ENCODE measurements around the gene PRB2. TPM values are rescaled to one million over a fixed set of nuclear protein-coding genes. Genes with fewer than 3 reads are reported as not detected.

Gene PRB2
- total and polyA plus RNA-seq, 2 experiments from 2014 or later = not detected

- TF ChIP-seq CREB1 (CRISPR knock-in tag; IDR thresholded peaks at IDR 0.05; ENCODE audit: low read depth) (no peak), JUNB (IDR thresholded peaks at IDR 0.05; ENCODE audit: unreplicated experiment) (no peak), STAT1 (IDR thresholded peaks at IDR 0.05; ENCODE audit: unreplicated experiment) (no peak), POLR2AphosphoS5 (IDR thresholded peaks at IDR 0.05; ENCODE audit: low read depth) (no peak)
Measured at GRCh38 chr12:11437966-11438365, 42.6 kb upstream of the PRB2 start (continued).

- Histone ChIP-seq H3F3A (replicated peaks; ENCODE audit: low read depth) (no peaks in the 10 kb centered on the region), H3K27me3 (ENCODE audit: insufficient read depth) (no peaks in the 10 kb centered on the region), H3K4me2 (no peak overlapping the region), H3K27ac (ENCODE audit: low read depth) (no peak overlapping the region), H2AFZ (peak overlapping the region; percentile 47; the same call in 1 of the 2 replicates), H4K20me1 (replicated peaks; ENCODE audit: insufficient read depth) (no peaks in the 10 kb centered on the region), H3K36me3 (ENCODE audit: insufficient read depth) (no peaks in the 10 kb centered on the region), H3K4me1 (ENCODE audit: insufficient read depth) (no peaks in the 10 kb centered on the region), H3K9me2 (ENCODE audit: insufficient read depth) (peaks cover 9% of the 10 kb centered on the region), H3K4me3 (no peak overlapping the region), H3K79me2 (replicated peaks; ENCODE audit: insufficient read depth) (no peaks in the 10 kb centered on the region)
- H3K27ac Mint-ChIP-seq = no peak overlapping the region
- no peak overlapping the region for H3K4me3 Mint-ChIP-seq
- no peaks in the 10 kb centered on the region for H3K27me3 Mint-ChIP-seq (ENCODE audit: insufficient read depth, low read depth, poor library complexity)
- TF ChIP-seq EZH2phosphoT487 (IDR thresholded peaks at IDR 0.05; ENCODE audit: unreplicated experiment) (no peak), EZH2 (IDR thresholded peaks at IDR 0.05; ENCODE audit: low read depth, unreplicated experiment) (no peak), REST (IDR thresholded peaks at IDR 0.05; ENCODE audit: unreplicated experiment) (no peak), POLR2AphosphoS5 (IDR thresholded peaks at IDR 0.05; ENCODE audit: low read depth) (no peak), CREB1 (CRISPR knock-in tag; IDR thresholded peaks at IDR 0.05; ENCODE audit: low read depth) (no peak), ETS1 (IDR thresholded peaks at IDR 0.05) (no peak), JUNB (IDR thresholded peaks at IDR 0.05; ENCODE audit: unreplicated experiment) (no peak), ZNF331 (CRISPR knock-in tag; IDR thresholded peaks at IDR 0.05; ENCODE audit: low read depth) (no peak)
- TF ChIP-seq, protein P1, sequence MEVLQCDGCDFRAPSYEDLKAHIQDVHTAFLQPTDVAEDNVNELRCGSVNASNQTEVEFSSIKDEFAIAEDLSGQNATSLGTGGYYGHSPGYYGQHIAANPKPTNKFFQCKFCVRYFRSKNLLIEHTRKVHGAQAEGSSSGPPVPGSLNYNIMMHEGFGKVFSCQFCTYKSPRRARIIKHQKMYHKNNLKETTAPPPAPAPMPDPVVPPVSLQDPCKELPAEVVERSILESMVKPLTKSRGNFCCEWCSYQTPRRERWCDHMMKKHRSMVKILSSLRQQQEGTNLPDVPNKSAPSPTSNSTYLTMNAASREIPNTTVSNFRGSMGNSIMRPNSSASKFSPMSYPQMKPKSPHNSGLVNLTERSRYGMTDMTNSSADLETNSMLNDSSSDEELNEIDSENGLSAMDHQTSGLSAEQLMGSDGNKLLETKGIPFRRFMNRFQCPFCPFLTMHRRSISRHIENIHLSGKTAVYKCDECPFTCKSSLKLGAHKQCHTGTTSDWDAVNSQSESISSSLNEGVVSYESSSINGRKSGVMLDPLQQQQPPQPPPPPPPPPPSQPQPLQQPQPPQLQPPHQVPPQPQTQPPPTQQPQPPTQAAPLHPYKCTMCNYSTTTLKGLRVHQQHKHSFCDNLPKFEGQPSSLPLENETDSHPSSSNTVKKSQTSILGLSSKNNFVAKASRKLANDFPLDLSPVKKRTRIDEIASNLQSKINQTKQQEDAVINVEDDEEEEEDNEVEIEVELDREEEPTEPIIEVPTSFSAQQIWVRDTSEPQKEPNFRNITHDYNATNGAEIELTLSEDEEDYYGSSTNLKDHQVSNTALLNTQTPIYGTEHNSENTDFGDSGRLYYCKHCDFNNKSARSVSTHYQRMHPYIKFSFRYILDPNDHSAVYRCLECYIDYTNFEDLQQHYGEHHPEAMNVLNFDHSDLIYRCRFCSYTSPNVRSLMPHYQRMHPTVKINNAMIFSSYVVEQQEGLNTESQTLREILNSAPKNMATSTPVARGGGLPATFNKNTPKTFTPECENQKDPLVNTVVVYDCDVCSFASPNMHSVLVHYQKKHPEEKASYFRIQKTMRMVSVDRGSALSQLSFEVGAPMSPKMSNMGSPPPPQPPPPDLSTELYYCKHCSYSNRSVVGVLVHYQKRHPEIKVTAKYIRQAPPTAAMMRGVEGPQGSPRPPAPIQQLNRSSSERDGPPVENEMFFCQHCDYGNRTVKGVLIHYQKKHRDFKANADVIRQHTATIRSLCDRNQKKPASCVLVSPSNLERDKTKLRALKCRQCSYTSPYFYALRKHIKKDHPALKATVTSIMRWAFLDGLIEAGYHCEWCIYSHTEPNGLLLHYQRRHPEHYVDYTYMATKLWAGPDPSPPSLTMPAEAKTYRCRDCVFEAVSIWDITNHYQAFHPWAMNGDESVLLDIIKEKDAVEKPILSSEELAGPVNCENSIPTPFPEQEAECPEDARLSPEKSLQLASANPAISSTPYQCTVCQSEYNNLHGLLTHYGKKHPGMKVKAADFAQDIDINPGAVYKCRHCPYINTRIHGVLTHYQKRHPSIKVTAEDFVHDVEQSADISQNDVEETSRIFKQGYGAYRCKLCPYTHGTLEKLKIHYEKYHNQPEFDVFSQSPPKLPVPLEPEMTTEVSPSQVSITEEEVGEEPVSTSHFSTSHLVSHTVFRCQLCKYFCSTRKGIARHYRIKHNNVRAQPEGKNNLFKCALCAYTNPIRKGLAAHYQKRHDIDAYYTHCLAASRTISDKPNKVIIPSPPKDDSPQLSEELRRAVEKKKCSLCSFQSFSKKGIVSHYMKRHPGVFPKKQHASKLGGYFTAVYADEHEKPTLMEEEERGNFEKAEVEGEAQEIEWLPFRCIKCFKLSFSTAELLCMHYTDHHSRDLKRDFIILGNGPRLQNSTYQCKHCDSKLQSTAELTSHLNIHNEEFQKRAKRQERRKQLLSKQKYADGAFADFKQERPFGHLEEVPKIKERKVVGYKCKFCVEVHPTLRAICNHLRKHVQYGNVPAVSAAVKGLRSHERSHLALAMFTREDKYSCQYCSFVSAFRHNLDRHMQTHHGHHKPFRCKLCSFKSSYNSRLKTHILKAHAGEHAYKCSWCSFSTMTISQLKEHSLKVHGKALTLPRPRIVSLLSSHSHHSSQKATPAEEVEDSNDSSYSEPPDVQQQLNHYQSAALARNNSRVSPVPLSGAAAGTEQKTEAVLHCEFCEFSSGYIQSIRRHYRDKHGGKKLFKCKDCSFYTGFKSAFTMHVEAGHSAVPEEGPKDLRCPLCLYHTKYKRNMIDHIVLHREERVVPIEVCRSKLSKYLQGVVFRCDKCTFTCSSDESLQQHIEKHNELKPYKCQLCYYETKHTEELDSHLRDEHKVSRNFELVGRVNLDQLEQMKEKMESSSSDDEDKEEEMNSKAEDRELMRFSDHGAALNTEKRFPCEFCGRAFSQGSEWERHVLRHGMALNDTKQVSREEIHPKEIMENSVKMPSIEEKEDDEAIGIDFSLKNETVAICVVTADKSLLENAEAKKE (CRISPR knock-in tag; IDR thresholded peaks at IDR 0.05) = no peak
- H3K9me3 Mint-ChIP-seq = no peaks in the 10 kb centered on the region; the same call in 2 of the 3 replicates
- ATAC-seq = no peak
- no peaks in the 10 kb centered on the region for H3K36me3 Mint-ChIP-seq (ENCODE audit: low read depth)
- no peak for DNase-seq (ENCODE audit: low spot score)
- H3K4me1 Mint-ChIP-seq = 0 out of 3 replicates have a peak, but pooled peaks cover 3% of the 10 kb centered on the region
Measured at GRCh38 chr12:11433664-11434063, 38.3 kb upstream of the PRB2 start.
